Upper lobe of left lung (tissue), 4 donors: ENCODE results near the gene NSUN7.

Source experiments
- POLR2A ChIP-seq, 4 donors: fragments of 450-650 bp; IDR thresholded peaks; one replicate each; pipeline ENCODE4 v1.5.1; 2016 to 2017; ENCODE audit warnings: antibody characterized with exemption in 4 of 4, mild to moderate bottlenecking in 2 of 4
- POLR2AphosphoS5 ChIP-seq, 2 donors: sonication (generic); formaldehyde crosslinking; IDR thresholded peaks; one replicate each; pipeline ENCODE4 v1.5.1; 2017; ENCODE audit warnings: antibody characterized with exemption in 2 of 2

GRCh38 chr4:40858962-40859361 lies 109.2 kb downstream of the NSUN7 start:
- TF ChIP-seq POLR2A (IDR thresholded peaks at IDR 0.05): no peak
- TF ChIP-seq POLR2AphosphoS5 (IDR thresholded peaks at IDR 0.05): no peak
